Panc1 (cell line): ENCODE data around the gene ZNF599. TPM values are rescaled to one million over a fixed set of nuclear protein-coding genes. Genes with fewer than 3 reads are reported as not detected.

Experiments
- ATAC-seq: fragments of 200-7000 bp; cut with Tn5 transposase; 2 replicates; pipeline ENCODE4 v1.9.1; 2020; ENCODE audit warnings: mild to moderate bottlenecking, moderate library complexity
- BruUV-seq: library from RNA; stranded (reverse); fragments of 400-500 nt; replicated peaks from 2 replicates; lab custom pipeline; 2021; lab: Mats Ljungman, UMichigan
- CTCF ChIA-PET: fragments of 300-600 bp; sonication (Branson Sonifier 250); formaldehyde crosslinking; loops from one replicate; lab custom pipeline; 2022; ENCODE audit warnings: antibody characterized with exemption; lab: Charles Lee
- POLR2A ChIA-PET: fragments of 300-600 bp; sonication (Branson Sonifier 250); formaldehyde crosslinking; loops from one replicate; lab custom pipeline; 2022; ENCODE audit warnings: antibody characterized with exemption; lab: Charles Lee
- DNase-seq: peaks from one replicate; pipeline ENCODE4 v3.0.0-alpha.2; 2010; ENCODE audit warnings: low read depth, low spot score
- H3K27ac ChIP-seq: 2 replicates; pipeline ENCODE4 v1.5.1; 2011; ENCODE audit warnings: mild to moderate bottlenecking, low read length, inconsistent platforms
- H3K27me3 ChIP-seq: fragments of 200-500 bp; sonication (Bioruptor generic); 2 replicates; pipeline ENCODE4 v1.6.0; 2014; ENCODE audit warnings: low read length, inconsistent platforms; ENCODE audit not compliant: control insufficient read depth, insufficient read depth
- H3K36me3 ChIP-seq: fragments of 200-500 bp; sonication (Bioruptor generic); 2 replicates; pipeline ENCODE4 v1.5.1; 2014; ENCODE audit warnings: inconsistent platforms, mild to moderate bottlenecking, low read length, moderate library complexity; ENCODE audit not compliant: control insufficient read depth, insufficient read depth
- H3K4me1 ChIP-seq: 2 replicates; pipeline ENCODE4 v1.5.1; 2011; ENCODE audit warnings: inconsistent platforms, mild to moderate bottlenecking, low read length, moderate library complexity; ENCODE audit not compliant: control insufficient read depth, insufficient read depth
- H3K4me3 ChIP-seq, 2 experiments: 2 replicates each; pipeline ENCODE4 v1.5.1; 2011 to 2012; ENCODE audit warnings: low read depth in 2 of 2, low read length in 2 of 2, mild to moderate bottlenecking in 2 of 2, inconsistent platforms in 1 of 2, moderate library complexity in 1 of 2
- H3K9me3 ChIP-seq: fragments of 200-500 bp; sonication (Bioruptor generic); 2 replicates; pipeline ENCODE4 v1.5.1; 2014; ENCODE audit warnings: low read depth, mild to moderate bottlenecking, inconsistent platforms, low read length, moderate library complexity; ENCODE audit not compliant: control insufficient read depth, insufficient read depth
- POLR2AphosphoS5 ChIP-seq: IDR thresholded peaks from 2 replicates; pipeline ENCODE4 v1.6.1; 2012; ENCODE audit warnings: mild to moderate bottlenecking, low read depth, low read length, moderate library complexity
- SIN3A ChIP-seq: IDR thresholded peaks from 2 replicates; pipeline ENCODE4 v1.6.1; 2012; ENCODE audit warnings: low read depth, mild to moderate bottlenecking, low read length, moderate library complexity, borderline replicate concordance; ENCODE audit not compliant: insufficient read depth
- TCF7L2 ChIP-seq: IDR thresholded peaks from 2 replicates; pipeline ENCODE4 v1.6.1; 2011; ENCODE audit warnings: mild to moderate bottlenecking, low read depth, low read length, inconsistent platforms
- in situ Hi-C: cut with HindIII; loops from 2 replicates; pipeline ENCODE4 v1.10.0; 2016; ENCODE audit warnings: low sequenced_read_pairs, low pct_unique_long_range_greater_than_20kb
- intact Hi-C: fragments of 100-400 bp; cut with micrococcal nuclease; formaldehyde crosslinking; loops from one replicate; pipeline ENCODE4 v1.10.0; 2022; ENCODE audit not compliant: unreplicated experiment
- total RNA-seq: library from RNA; stranded (reverse); gene quantifications from one replicate; pipeline ENCODE4 v1.2.1, GENCODE V29; 2021; ENCODE audit not compliant: unreplicated experiment
- TF ChIP-seq, protein P1 (sequence below), 2 experiments: IDR thresholded peaks; 2 replicates each; pipeline ENCODE4 v1.6.1; 2011 to 2012; ENCODE audit warnings: low read depth in 2 of 2, control low read depth in 1 of 2, low read length in 1 of 2, mild to moderate bottlenecking in 1 of 2, moderate library complexity in 1 of 2; ENCODE audit not compliant: insufficient read depth in 1 of 2
- TF ChIP-seq, protein P2 (sequence below): fragments of 450-650 bp; IDR thresholded peaks from 2 replicates; pipeline ENCODE4 v1.5.1; 2017; ENCODE audit warnings: mild to moderate bottlenecking

Gene ZNF599
- total RNA-seq, 1 experiment from 2014 or later, result 8.2 TPM

- peaks cover 2% of the 10 kb centered on the region; the same call in 1 of the 2 replicates for H3K9me3 ChIP-seq
- no TSS peak for BruUV-seq
- no peak for ATAC-seq
- CTCF ChIA-PET, result no interaction called here
- no peaks in the 10 kb centered on the region; the same call in 1 of the 2 replicates for H3K27me3 ChIP-seq
- in situ Hi-C loops, result no loop called here
- H3K36me3 ChIP-seq, result no peaks in the 10 kb centered on the region
- no peaks in the 10 kb centered on the region for H3K4me1 ChIP-seq
- no peak overlapping the region for H3K4me3 ChIP-seq
- DNase-seq, result no peak
- POLR2A ChIA-PET, result no interaction called here
- intact Hi-C loops, result no loop called here
- no peak overlapping the region for H3K27ac ChIP-seq
- TF ChIP-seq TCF7L2 (no peak), POLR2AphosphoS5 (no peak), SIN3A (no peak)
- TF ChIP-seq, protein P1, sequence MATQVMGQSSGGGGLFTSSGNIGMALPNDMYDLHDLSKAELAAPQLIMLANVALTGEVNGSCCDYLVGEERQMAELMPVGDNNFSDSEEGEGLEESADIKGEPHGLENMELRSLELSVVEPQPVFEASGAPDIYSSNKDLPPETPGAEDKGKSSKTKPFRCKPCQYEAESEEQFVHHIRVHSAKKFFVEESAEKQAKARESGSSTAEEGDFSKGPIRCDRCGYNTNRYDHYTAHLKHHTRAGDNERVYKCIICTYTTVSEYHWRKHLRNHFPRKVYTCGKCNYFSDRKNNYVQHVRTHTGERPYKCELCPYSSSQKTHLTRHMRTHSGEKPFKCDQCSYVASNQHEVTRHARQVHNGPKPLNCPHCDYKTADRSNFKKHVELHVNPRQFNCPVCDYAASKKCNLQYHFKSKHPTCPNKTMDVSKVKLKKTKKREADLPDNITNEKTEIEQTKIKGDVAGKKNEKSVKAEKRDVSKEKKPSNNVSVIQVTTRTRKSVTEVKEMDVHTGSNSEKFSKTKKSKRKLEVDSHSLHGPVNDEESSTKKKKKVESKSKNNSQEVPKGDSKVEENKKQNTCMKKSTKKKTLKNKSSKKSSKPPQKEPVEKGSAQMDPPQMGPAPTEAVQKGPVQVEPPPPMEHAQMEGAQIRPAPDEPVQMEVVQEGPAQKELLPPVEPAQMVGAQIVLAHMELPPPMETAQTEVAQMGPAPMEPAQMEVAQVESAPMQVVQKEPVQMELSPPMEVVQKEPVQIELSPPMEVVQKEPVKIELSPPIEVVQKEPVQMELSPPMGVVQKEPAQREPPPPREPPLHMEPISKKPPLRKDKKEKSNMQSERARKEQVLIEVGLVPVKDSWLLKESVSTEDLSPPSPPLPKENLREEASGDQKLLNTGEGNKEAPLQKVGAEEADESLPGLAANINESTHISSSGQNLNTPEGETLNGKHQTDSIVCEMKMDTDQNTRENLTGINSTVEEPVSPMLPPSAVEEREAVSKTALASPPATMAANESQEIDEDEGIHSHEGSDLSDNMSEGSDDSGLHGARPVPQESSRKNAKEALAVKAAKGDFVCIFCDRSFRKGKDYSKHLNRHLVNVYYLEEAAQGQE (IDR thresholded peaks at IDR 0.05; ENCODE audit: insufficient read depth in 1 of 2, low read depth in 2 of 2, low read length in 1 of 2), result no peak
- TF ChIP-seq, protein P2, sequence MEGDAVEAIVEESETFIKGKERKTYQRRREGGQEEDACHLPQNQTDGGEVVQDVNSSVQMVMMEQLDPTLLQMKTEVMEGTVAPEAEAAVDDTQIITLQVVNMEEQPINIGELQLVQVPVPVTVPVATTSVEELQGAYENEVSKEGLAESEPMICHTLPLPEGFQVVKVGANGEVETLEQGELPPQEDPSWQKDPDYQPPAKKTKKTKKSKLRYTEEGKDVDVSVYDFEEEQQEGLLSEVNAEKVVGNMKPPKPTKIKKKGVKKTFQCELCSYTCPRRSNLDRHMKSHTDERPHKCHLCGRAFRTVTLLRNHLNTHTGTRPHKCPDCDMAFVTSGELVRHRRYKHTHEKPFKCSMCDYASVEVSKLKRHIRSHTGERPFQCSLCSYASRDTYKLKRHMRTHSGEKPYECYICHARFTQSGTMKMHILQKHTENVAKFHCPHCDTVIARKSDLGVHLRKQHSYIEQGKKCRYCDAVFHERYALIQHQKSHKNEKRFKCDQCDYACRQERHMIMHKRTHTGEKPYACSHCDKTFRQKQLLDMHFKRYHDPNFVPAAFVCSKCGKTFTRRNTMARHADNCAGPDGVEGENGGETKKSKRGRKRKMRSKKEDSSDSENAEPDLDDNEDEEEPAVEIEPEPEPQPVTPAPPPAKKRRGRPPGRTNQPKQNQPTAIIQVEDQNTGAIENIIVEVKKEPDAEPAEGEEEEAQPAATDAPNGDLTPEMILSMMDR, result no peak
Measured at GRCh38 chr19:34788074-34788473, 15.1 kb upstream of the ZNF599 start.

DNA sequence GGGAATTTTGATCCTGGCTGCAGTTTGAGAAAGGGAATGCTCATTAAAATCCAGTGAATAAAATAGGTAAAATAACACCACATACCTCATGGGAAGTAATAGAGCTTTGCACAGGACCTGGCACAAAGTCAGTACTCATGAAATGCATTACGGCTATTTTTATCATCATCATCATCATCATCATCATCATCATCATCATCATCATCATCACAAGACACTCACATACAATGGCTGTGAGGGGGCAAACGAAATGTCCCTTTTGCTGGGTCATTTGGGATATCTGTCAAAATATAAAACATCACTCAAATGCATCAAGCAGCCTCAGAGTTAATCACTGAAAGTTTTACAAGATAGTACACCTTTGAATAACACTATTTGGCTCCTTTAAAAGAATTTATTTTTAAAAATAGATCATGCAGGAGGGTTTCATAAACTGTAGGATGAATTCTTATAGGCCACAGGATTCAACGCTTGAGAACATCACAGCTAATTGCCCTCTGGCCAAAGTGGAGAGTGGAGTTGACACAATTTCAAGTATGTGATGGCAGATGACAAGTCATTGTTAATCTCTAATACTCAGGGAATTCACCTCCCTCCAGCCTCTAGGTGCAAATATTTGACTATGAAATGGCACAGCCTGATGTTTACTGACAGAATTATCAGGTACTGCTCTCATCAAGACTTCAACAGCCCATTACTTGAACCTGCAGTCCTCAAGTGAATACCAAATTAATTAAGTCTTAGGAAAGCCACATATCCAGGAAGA lies 14.2 kb upstream of the ZNF599 start:
- ATAC-seq (no peak), DNase-seq (no peak)
- Histone ChIP-seq H3K4me3 (no peak overlapping the region), H3K27ac (no peak overlapping the region), H3K9me3 (peaks cover 2% of the 10 kb centered on the region; the same call in 1 of the 2 replicates), H3K36me3 (no peaks in the 10 kb centered on the region), H3K4me1 (no peaks in the 10 kb centered on the region), H3K27me3 (no peaks in the 10 kb centered on the region; the same call in 1 of the 2 replicates)
- TF ChIP-seq POLR2AphosphoS5, result no peak
- TF ChIP-seq SIN3A, result no peak
- TF ChIP-seq, protein P1 (IDR thresholded peaks at IDR 0.05; ENCODE audit: insufficient read depth in 1 of 2, low read depth in 2 of 2, low read length in 1 of 2), result no peak
- TF ChIP-seq TCF7L2, result no peak
- TF ChIP-seq, protein P2, result no peak
- POLR2A ChIA-PET, result no interaction called here
- intact Hi-C loops (no loop called here), in situ Hi-C loops (no loop called here)
- BruUV-seq, result no TSS peak
- CTCF ChIA-PET, result no interaction called here
